Measurements from ENCODE around the gene SCGB1C2. TPM values are rescaled to one million over a fixed set of nuclear protein-coding genes. Genes with fewer than 3 reads are reported as not detected.
"Not testable (repeated sequence)": the region's sequence is repeated elsewhere in the genome, so short reads cannot be mapped to it uniquely, and the experiment has no call there.

The SCGB1C2 gene
- total and polyA plus RNA-seq, 10 donors = not detected

- 86 to 90% (median 87%) methylated on average over 7 to 11 of the region's 11 CpGs for whole genome bisulfite sequencing, 5 donors
- Histone ChIP-seq H3K27ac (no peak overlapping the region), H3K36me3 (peaks cover 0 to 49% (median 0%) of the 10 kb centered on the region in 6 donors), H3K4me3 (no peak overlapping the region), H3K9me3 (no peaks in the 10 kb centered on the region), H3K27me3 (replicated peaks in 1 of 7) (peaks cover 0 to 8% (median 0%) of the 10 kb centered on the region in 7 donors), H3K4me1 (peaks cover 0 to 7% (median 0%) of the 10 kb centered on the region in 6 donors)
- intact Hi-C loops (cut with DNase I; ENCODE audit: low total_unique reads) = no loop called here
- no peak for TF ChIP-seq CTCF (IDR thresholded peaks at IDR 0.05 in 8 of 11, conservative IDR thresholded peaks at IDR 0.05 in 3 of 11)
- no peak for TF ChIP-seq POLR2A (IDR thresholded peaks at IDR 0.05)
- no peak for TF ChIP-seq POLR2AphosphoS5 (IDR thresholded peaks at IDR 0.05)
- no peak for DNase-seq
Measured at GRCh38 chr17:162689-163088, 25.3 kb downstream of the SCGB1C2 start.

- intact Hi-C loops (cut with DNase I; ENCODE audit: low total_unique reads) = no loop called here
- Histone ChIP-seq H3K9me3 (no peaks in the 10 kb centered on the region), H3K4me3 (no peak overlapping the region), H3K27me3 (replicated peaks in 1 of 7) (peaks cover 0 to 8% (median 0%) of the 10 kb centered on the region in 7 donors), H3K27ac (no peak overlapping the region), H3K36me3 (peaks cover 0 to 49% (median 0%) of the 10 kb centered on the region in 6 donors), H3K4me1 (peaks cover 0 to 7% (median 0%) of the 10 kb centered on the region in 6 donors)
- WGBS, 5 donors = 69 to 89% (median 84%) methylated on average over 11 of the region's 11 CpGs
- DNase-seq = no peak
- no peak for TF ChIP-seq POLR2A (IDR thresholded peaks at IDR 0.05)
- TF ChIP-seq POLR2AphosphoS5 (IDR thresholded peaks at IDR 0.05) = no peak
- no peak for TF ChIP-seq CTCF (IDR thresholded peaks at IDR 0.05 in 8 of 11, conservative IDR thresholded peaks at IDR 0.05 in 3 of 11)
Measured at GRCh38 chr17:163514-164098, 26.2 kb downstream of the SCGB1C2 start.

GRCh38 chr17:164303-165235, 27.2 kb downstream of the SCGB1C2 start:
- Histone ChIP-seq H3K4me3 (no peak overlapping the region), H3K4me1 (peaks cover 0 to 7% (median 0%) of the 10 kb centered on the region in 6 donors), H3K36me3 (peaks cover 0 to 43% (median 0%) of the 10 kb centered on the region in 6 donors), H3K27me3 (replicated peaks in 1 of 7) (peaks cover 0 to 8% (median 0%) of the 10 kb centered on the region in 7 donors), H3K27ac (no peak overlapping the region), H3K9me3 (no peaks in the 10 kb centered on the region)
- TF ChIP-seq CTCF (IDR thresholded peaks at IDR 0.05 in 8 of 11, conservative IDR thresholded peaks at IDR 0.05 in 3 of 11) (peak; percentile 18 to 72 (median 55)), POLR2A (IDR thresholded peaks at IDR 0.05) (no peak), POLR2AphosphoS5 (IDR thresholded peaks at IDR 0.05) (no peak)
- intact Hi-C loops (cut with DNase I; ENCODE audit: low total_unique reads) = no loop called here
- 59 to 74% (median 66%) methylated on average over 12 to 16 of the region's 16 CpGs for WGBS, 5 donors
- DNase-seq = no peak

GRCh38 chr17:165939-166338, 28.6 kb downstream of the SCGB1C2 start:
- 89 to 95% (median 92%) methylated on average over 13 to 14 of the region's 14 CpGs for WGBS, 5 donors
- H3K9me3 ChIP-seq = no peaks in the 10 kb centered on the region
- TF ChIP-seq CTCF (IDR thresholded peaks at IDR 0.05 in 8 of 11, conservative IDR thresholded peaks at IDR 0.05 in 3 of 11) (no peak), POLR2AphosphoS5 (IDR thresholded peaks at IDR 0.05) (no peak), POLR2A (IDR thresholded peaks at IDR 0.05) (no peak)
- intact Hi-C loops (cut with DNase I; ENCODE audit: low total_unique reads) = no loop called here
- H3K27me3 ChIP-seq (replicated peaks in 1 of 7) = peaks cover 0 to 8% (median 0%) of the 10 kb centered on the region in 7 donors
- H3K36me3 ChIP-seq = peaks cover 0 to 30% (median 0%) of the 10 kb centered on the region in 6 donors
- H3K4me1 ChIP-seq = peaks cover 0 to 7% (median 0%) of the 10 kb centered on the region in 6 donors
- DNase-seq = no peak
- no peak overlapping the region for H3K27ac ChIP-seq
- H3K4me3 ChIP-seq = no peak overlapping the region

- 69 to 85% (median 76%) methylated on average over 9 of the region's 11 CpGs for WGBS, 5 donors
- H3K36me3 ChIP-seq; H3K4me3 ChIP-seq; H3K9me3 ChIP-seq; H3K27ac ChIP-seq; DNase-seq; H3K27me3 ChIP-seq (replicated peaks in 1 of 7); H3K4me1 ChIP-seq; intact Hi-C loops (cut with DNase I; ENCODE audit: low total_unique reads): not testable (repeated sequence)
Measured at GRCh38 chr17:168614-169013, 31.2 kb downstream of the SCGB1C2 start.
